OCI-LY7 (cell line): ENCODE results near the gene ZDHHC13. TPM values are rescaled to one million over a fixed set of nuclear protein-coding genes. Genes with fewer than 3 reads are reported as not detected.

Experiments used
- BruUV-seq: library from RNA; stranded (reverse); fragments of 400-500 nt; replicated peaks from 2 replicates; lab custom pipeline; 2021; lab: Mats Ljungman, UMichigan
- CTCF ChIA-PET: fragments of 300-600 bp; sonication (Branson Sonifier 250); formaldehyde crosslinking; loops from one replicate; lab custom pipeline; 2022; ENCODE audit warnings: antibody characterized with exemption; ENCODE audit not compliant: unreplicated experiment; lab: Charles Lee
- POLR2A ChIA-PET: fragments of 300-600 bp; sonication (Branson Sonifier 250); formaldehyde crosslinking; loops from one replicate; lab custom pipeline; 2022; ENCODE audit warnings: antibody characterized with exemption; lab: Charles Lee
- DNase-seq: peaks from one replicate; pipeline ENCODE4 v3.0.0-alpha.2; 2015; ENCODE audit warnings: low spot score
- H2AFZ ChIP-seq: fragments of 200-600 bp; sonication (generic), shearing (Covaris generic); 2 replicates; pipeline ENCODE4 v1.6.1; 2014; ENCODE audit warnings: mild to moderate bottlenecking, antibody characterized with exemption, low read length, moderate library complexity
- H3K27ac ChIP-seq: fragments of 200-600 bp; sonication (generic); 2 replicates; pipeline ENCODE4 v1.5.1; 2014; ENCODE audit warnings: mixed run types, low read depth, mild to moderate bottlenecking, moderate library complexity, low read length, inconsistent platforms; ENCODE audit not compliant: poor library complexity, severe bottlenecking
- H3K36me3 ChIP-seq: fragments of 200-600 bp; sonication (generic); 2 replicates; pipeline ENCODE4 v1.6.1; 2014; ENCODE audit warnings: mild to moderate bottlenecking, antibody characterized with exemption, low read length, moderate library complexity, mixed read lengths; ENCODE audit not compliant: insufficient read depth
- H3K4me1 ChIP-seq: fragments of 200-600 bp; sonication (generic); 2 replicates; pipeline ENCODE4 v1.5.1; 2014; ENCODE audit warnings: mild to moderate bottlenecking, low read length; ENCODE audit not compliant: insufficient read depth, poor library complexity, severe bottlenecking
- H3K4me2 ChIP-seq: fragments of 200-600 bp; sonication (generic); 2 replicates; pipeline ENCODE4 v1.6.1; 2014; ENCODE audit warnings: mild to moderate bottlenecking, low read length
- H3K4me3 ChIP-seq: fragments of 200-600 bp; sonication (generic); 2 replicates; pipeline ENCODE4 v1.5.1; 2014; ENCODE audit warnings: mild to moderate bottlenecking, low read depth, low read length; ENCODE audit not compliant: poor library complexity, severe bottlenecking
- H3K79me2 ChIP-seq: fragments of 200-600 bp; sonication (generic); 2 replicates; pipeline ENCODE4 v1.6.1; 2016; ENCODE audit warnings: low read depth, mild to moderate bottlenecking, low read length, moderate library complexity, mixed read lengths; ENCODE audit not compliant: insufficient read depth
- H3K9me2 ChIP-seq: fragments of 200-600 bp; sonication (generic); 2 replicates; pipeline ENCODE4 v1.6.1; 2016; ENCODE audit warnings: mild to moderate bottlenecking, low read length, mixed read lengths; ENCODE audit not compliant: insufficient read depth
- H3K9me3 ChIP-seq: fragments of 200-600 bp; sonication (generic); 2 replicates; pipeline ENCODE4 v1.6.1; 2014; ENCODE audit warnings: mild to moderate bottlenecking, mixed run types, low read length, mixed read lengths
- H4K20me1 ChIP-seq: fragments of 200-600 bp; sonication (generic); 2 replicates; pipeline ENCODE4 v1.6.1; 2014; ENCODE audit warnings: mild to moderate bottlenecking, antibody characterized with exemption, low read length, moderate library complexity, mixed read lengths; ENCODE audit not compliant: insufficient read depth
- CTCF ChIP-seq: fragments of 200-600 bp; sonication (generic); conservative IDR thresholded peaks from 2 replicates; pipeline ENCODE4 v1.5.1; 2014; ENCODE audit warnings: mild to moderate bottlenecking, antibody characterized with exemption, low read length, moderate library complexity, mixed read lengths
- EZH2phosphoT487 ChIP-seq: fragments of 200-600 bp; sonication (generic); IDR thresholded peaks from 2 replicates; pipeline ENCODE4 v1.6.1; 2018; ENCODE audit warnings: low read depth, borderline replicate concordance, mild to moderate bottlenecking, mixed run types, antibody characterized with exemption, low read length, moderate library complexity, mixed read lengths
- intact Hi-C: fragments of 100-400 bp; cut with micrococcal nuclease; formaldehyde crosslinking; loops from one replicate; pipeline ENCODE4 v1.10.0; 2022; ENCODE audit not compliant: unreplicated experiment
- total RNA-seq, 2 experiments: library from RNA; depleted of rRNA in 1 of 2; stranded (reverse); fragments of >200 nt in 1 of 2; shearing (Covaris generic) in 1 of 2; gene quantifications; 2 replicates each; pipeline ENCODE4 v1.2.3, GENCODE V29; 2014 to 2022

Gene ZDHHC13
- total RNA-seq, 2 experiments from 2014 or later = 25.0 to 28.1 TPM

- Histone ChIP-seq H3K4me3 (no peak overlapping the region), H4K20me1 (no peaks in the 10 kb centered on the region), H3K4me1 (no peaks in the 10 kb centered on the region), H3K36me3 (no peaks in the 10 kb centered on the region), H3K79me2 (no peaks in the 10 kb centered on the region), H3K9me2 (no peaks in the 10 kb centered on the region), H3K27ac (no peak overlapping the region), H3K9me3 (peaks cover 8% of the 10 kb centered on the region; the same call in 1 of the 2 replicates), H2AFZ (no peak overlapping the region), H3K4me2 (no peak overlapping the region)
- TF ChIP-seq EZH2phosphoT487 = no peak
- TF ChIP-seq CTCF = no peak
- ChIA-PET CTCF (no interaction called here), POLR2A (no interaction called here)
- BruUV-seq = no TSS peak
- intact Hi-C loops = no loop called here
- DNase-seq = no peak
Measured at GRCh38 chr11:19072464-19072863, 44.5 kb upstream of the ZDHHC13 start.

- no peak overlapping the region for H3K4me3 ChIP-seq
- H3K9me3 ChIP-seq = peaks cover 8% of the 10 kb centered on the region; the same call in 1 of the 2 replicates
- ChIA-PET POLR2A (no interaction called here), CTCF (no interaction called here)
- no peaks in the 10 kb centered on the region for H3K4me1 ChIP-seq
- no peak overlapping the region for H3K27ac ChIP-seq
- no peak overlapping the region for H3K4me2 ChIP-seq
- no peaks in the 10 kb centered on the region for H4K20me1 ChIP-seq
- no peaks in the 10 kb centered on the region for H3K9me2 ChIP-seq
- no peaks in the 10 kb centered on the region for H3K79me2 ChIP-seq
- TF ChIP-seq CTCF = no peak
- no peak for TF ChIP-seq EZH2phosphoT487
- no peak for DNase-seq
- intact Hi-C loops = no loop called here
- H2AFZ ChIP-seq = no peak overlapping the region
- BruUV-seq = no TSS peak
- no peaks in the 10 kb centered on the region for H3K36me3 ChIP-seq
Measured at GRCh38 chr11:19073454-19074415, 43.2 kb upstream of the ZDHHC13 start.

GRCh38 chr11:19075636-19076035 lies 41.3 kb upstream of the ZDHHC13 start:
- no peaks in the 10 kb centered on the region for H3K9me2 ChIP-seq
- DNase-seq = no peak
- H3K4me3 ChIP-seq = no peak overlapping the region
- no peaks in the 10 kb centered on the region for H4K20me1 ChIP-seq
- POLR2A ChIA-PET = interaction anchor here (0.6 kb wide), 1 partner anchor 54 kb away, joined by 4 read pairs; no protein-coding TSS in a partner anchor
- BruUV-seq = no TSS peak
- TF ChIP-seq CTCF (no peak), EZH2phosphoT487 (no peak)
- H2AFZ ChIP-seq = no peak overlapping the region
- H3K79me2 ChIP-seq = no peaks in the 10 kb centered on the region
- intact Hi-C loops = loop anchor here (5.0 kb wide), 1 partner anchor 182 kb away; no protein-coding TSS in a partner anchor
- CTCF ChIA-PET = no interaction called here
- no peaks in the 10 kb centered on the region for H3K36me3 ChIP-seq
- H3K4me1 ChIP-seq = no peaks in the 10 kb centered on the region
- H3K4me2 ChIP-seq = no peak overlapping the region
- H3K9me3 ChIP-seq = no peaks in the 10 kb centered on the region
- no peak overlapping the region for H3K27ac ChIP-seq
